HS-5 (cell line): ENCODE data around the gene LCOR.
"Not testable (repeated sequence)": the region's sequence is repeated elsewhere in the genome, so short reads cannot be mapped to it uniquely, and the experiment has no call there.

ENCODE experiments used
- DNase-seq: peaks from one replicate; pipeline ENCODE4 v3.0.0-alpha.2; 2012; ENCODE audit warnings: low read depth

LCOR gene

GRCh38 chr10:96840841-96841518, 8.9 kb downstream of the LCOR start:
- no peak for DNase-seq

- DNase-seq = no peak
Observed at GRCh38 chr10:96842896-96843723, 11.0 kb downstream of the LCOR start.

- no peak for DNase-seq
Observed at GRCh38 chr10:96843823-96844222, 11.7 kb downstream of the LCOR start.

- DNase-seq = no peak
Observed at GRCh38 chr10:96846395-96846794, 14.3 kb downstream of the LCOR start.

GRCh38 chr10:96846926-96847325, 14.8 kb downstream of the LCOR start:
- no peak for DNase-seq

- not testable (repeated sequence) for DNase-seq
Observed at GRCh38 chr10:96847356-96847755, 15.3 kb downstream of the LCOR start.

GRCh38 chr10:96850113-96850512, 18.0 kb downstream of the LCOR start:
- DNase-seq = no peak

GRCh38 chr10:96850825-96851224, 18.7 kb downstream of the LCOR start:
- DNase-seq = peak; percentile 90

- no peak for DNase-seq
Observed at GRCh38 chr10:96851281-96851680, 19.2 kb downstream of the LCOR start.

- DNase-seq = no peak
Observed at GRCh38 chr10:96856317-96856716, 24.2 kb downstream of the LCOR start.

GRCh38 chr10:96857301-96858012, 25.4 kb downstream of the LCOR start:
- no peak for DNase-seq

- no peak for DNase-seq
Observed at GRCh38 chr10:96858038-96858705, 26.1 kb downstream of the LCOR start.

GRCh38 chr10:96858706-96859050, 26.6 kb downstream of the LCOR start:
- no peak for DNase-seq

- no peak for DNase-seq
Observed at GRCh38 chr10:96860631-96861277, 28.7 kb downstream of the LCOR start.

GRCh38 chr10:96863922-96864543, 31.9 kb downstream of the LCOR start:
- peak; percentile 29 for DNase-seq

- no peak for DNase-seq
Observed at GRCh38 chr10:96873086-96873485, 41.0 kb downstream of the LCOR start.

- DNase-seq = no peak
Observed at GRCh38 chr10:96873756-96874467, 41.8 kb downstream of the LCOR start.

GRCh38 chr10:96878057-96878456, 46.0 kb downstream of the LCOR start:
- DNase-seq = no peak

GRCh38 chr10:96880575-96880974, 48.5 kb downstream of the LCOR start:
- no peak for DNase-seq

- no peak for DNase-seq
Observed at GRCh38 chr10:96889415-96890171, 57.5 kb downstream of the LCOR start.
